Measurements from ENCODE around the gene PIK3AP1. TPM values are rescaled to one million over a fixed set of nuclear protein-coding genes. Genes with fewer than 3 reads are reported as not detected.

PIK3AP1 gene
- total RNA-seq, 1 experiment from 2014 or later = 1.7 TPM

GRCh38 chr10:96704563-96704962 is 15.8 kb downstream of the PIK3AP1 start:
- H3K18ac ChIP-seq (ENCODE audit: insufficient read length, low read depth, low read length) = no peak overlapping the region
- no peak overlapping the region for H2BK12ac ChIP-seq (ENCODE audit: insufficient read length, low read depth, low read length)
- H4K8ac ChIP-seq (replicated peaks; ENCODE audit: insufficient read length, low read depth, low read length) = no peak overlapping the region
- H2AK5ac ChIP-seq (ENCODE audit: insufficient read length, low read length) = no peak overlapping the region
- H3K27ac Mint-ChIP-seq = no peak overlapping the region
- no peaks in the 10 kb centered on the region for H4K20me1 ChIP-seq (ENCODE audit: control insufficient read depth, insufficient read depth, insufficient read length)
- H3K14ac ChIP-seq (ENCODE audit: insufficient read depth, low read length) = no peak overlapping the region
- no peak overlapping the region for H2BK5ac ChIP-seq (ENCODE audit: insufficient read length, low read length)
- no peak overlapping the region for H3K23ac ChIP-seq (ENCODE audit: insufficient read length, low read depth, low read length)
- H3K79me1 ChIP-seq (ENCODE audit: insufficient read depth, low read depth, low read length, poor library complexity, severe bottlenecking) = no peaks in the 10 kb centered on the region
- H3K56ac ChIP-seq (ENCODE audit: insufficient read length, low read depth, low read length) = no peak overlapping the region
- H3K23me2 ChIP-seq (ENCODE audit: insufficient read length, low read depth, low read length, poor library complexity, severe bottlenecking) = no peaks in the 10 kb centered on the region
- no peaks in the 10 kb centered on the region; the same call in 1 of the 2 replicates for H3K79me2 ChIP-seq (ENCODE audit: insufficient read depth, low read length)
- H4K91ac ChIP-seq (ENCODE audit: insufficient read length, low read depth, low read length) = no peak overlapping the region
- H3K27ac ChIP-seq (ENCODE audit: insufficient read length, low read depth, low read length) = no peak overlapping the region
- no peaks in the 10 kb centered on the region for H3K27me3 ChIP-seq (ENCODE audit: insufficient read depth, low read length)
- no peak overlapping the region for H3K4me2 ChIP-seq (ENCODE audit: insufficient read depth, insufficient read length, low read length)
- no peak for DNase-seq
- H3K4me3 Mint-ChIP-seq = no peak overlapping the region
- H3K9me3 ChIP-seq (ENCODE audit: control insufficient read depth, low read depth, low read length) = no peaks in the 10 kb centered on the region
- no peaks in the 10 kb centered on the region for H3K27me3 Mint-ChIP-seq (ENCODE audit: low read depth)
- no peaks in the 10 kb centered on the region for H3K9me3 Mint-ChIP-seq
- no peak overlapping the region for H2BK120ac ChIP-seq (ENCODE audit: low read depth, low read length, poor library complexity, severe bottlenecking)
- peaks cover 11 to 12% of the 10 kb centered on the region in 2 experiments for H3K4me1 Mint-ChIP-seq
- no peak overlapping the region for H3K9ac ChIP-seq (ENCODE audit: extremely low read depth, insufficient read length, low read length)
- no peak overlapping the region for H3T11ph ChIP-seq (ENCODE audit: low read length)
- H4K5ac ChIP-seq (ENCODE audit: insufficient read length, low read depth, low read length) = no peak overlapping the region
- H3K36me3 Mint-ChIP-seq (ENCODE audit: insufficient read depth in 1 of 3, low read depth in 3 of 3) = no peaks in the 10 kb centered on the region
- no peak overlapping the region for H2BK20ac ChIP-seq (ENCODE audit: low read depth, low read length, poor library complexity, severe bottlenecking)
- H2BK15ac ChIP-seq (ENCODE audit: low read depth, low read length) = no peak overlapping the region
- no peak overlapping the region for H3K4ac ChIP-seq (ENCODE audit: low read depth, low read length)
- no peak for TF ChIP-seq CTCF (conservative IDR thresholded peaks at IDR 0.05)
- H2AFZ ChIP-seq (ENCODE audit: low read length) = no peak overlapping the region
- no CpG with 5 or more reads among the region's 4 CpGs for WGBS (ENCODE audit: extremely low coverage, insufficient read length, low lambda C conversion rate)
- no peaks in the 10 kb centered on the region for H3K4me1 ChIP-seq (ENCODE audit: insufficient read depth, low read length)

All from H9 (cell line).